K562 (cell line): ENCODE measurements around the gene NFE2. TPM values are rescaled to one million over a fixed set of nuclear protein-coding genes. Genes with fewer than 3 reads are reported as not detected.

Experiments used
- ATF6 ChIP-seq: sonication (generic); formaldehyde crosslinking; IDR thresholded peaks from 2 replicates; pipeline ENCODE4 v1.4.0; 2020; ENCODE audit warnings: mild to moderate bottlenecking, missing genetic modification reagents
- OTX1 ChIP-seq: fragments of 450-650 bp; formaldehyde crosslinking; IDR thresholded peaks from 2 replicates; pipeline ENCODE4 v1.4.0; 2022; ENCODE audit warnings: mild to moderate bottlenecking
- TAL1 ChIP-seq: fragments of 450-650 bp; IDR thresholded peaks from 2 replicates; pipeline ENCODE4 v1.6.1; 2016; ENCODE audit warnings: mild to moderate bottlenecking
- USF2 ChIP-seq: sonication (generic); formaldehyde crosslinking; IDR thresholded peaks from 2 replicates; pipeline ENCODE4 v1.5.0; 2020; ENCODE audit warnings: missing genetic modification reagents
- ZNF217 ChIP-seq: sonication (generic); formaldehyde crosslinking; IDR thresholded peaks from 2 replicates; pipeline ENCODE4 v1.8.0; 2022; ENCODE audit warnings: mild to moderate bottlenecking, missing genetic modification reagents
- ZNF239 ChIP-seq: fragments of 250-450 bp; sonication (Bioruptor Pico); IDR thresholded peaks from 2 replicates; pipeline ENCODE4 v1.4.0; 2020; ENCODE audit warnings: mild to moderate bottlenecking
- ZNF318 ChIP-seq, 2 experiments: fragments of 450-650 bp; IDR thresholded peaks; 2 replicates each; pipeline ENCODE4 v1.6.1; 2016; ENCODE audit warnings: mild to moderate bottlenecking in 2 of 2, borderline replicate concordance in 1 of 2, low read depth in 1 of 2, moderate library complexity in 1 of 2
- ZNF609 ChIP-seq: sonication (generic); formaldehyde crosslinking; IDR thresholded peaks from 2 replicates; pipeline ENCODE4 v1.8.1; 2023; ENCODE audit warnings: missing genetic modification reagents, mild to moderate bottlenecking, borderline replicate concordance
- ZNF766 ChIP-seq: fragments of 200-800 bp; sonication (Bioruptor generic); conservative IDR thresholded peaks from 2 replicates; pipeline ENCODE4 v1.6.1; 2016; ENCODE audit warnings: missing genetic modification characterization, missing compliant biosample characterization
- polyA plus RNA-seq, 8 experiments: library from polyadenylated mRNA; depleted of rRNA in 4 of 8; stranded (reverse) in 5 of 8; unstranded in 3 of 8; fragments of >200 nt; fragmentation: Nextera tagmentation in 2 of 8; fragmentation: Illumina TruSeq in 1 of 8; extraction: Ambion mirVana in 2 of 8; extraction: Trizol in 1 of 8; gene quantifications; 2 replicates each; pipeline versions ENCODE4 v1.2.1 to v1.2.3, GENCODE V29; 2011 to 2014; ENCODE audit warnings: inconsistent platforms in 1 of 8, missing spikeins in 1 of 8
- total RNA-seq, 7 experiments: library from RNA; depleted of rRNA in 6 of 7; stranded (reverse); fragments of >200 nt in 6 of 7; fragmentation: Illumina TruSeq in 2 of 7; extraction: Trizol in 2 of 7; gene quantifications; 2 replicates each; pipeline versions ENCODE4 v1.2.1 to v1.2.3, GENCODE V29; 2011 to 2021; ENCODE audit warnings: low replicate concordance in 1 of 7

Gene NFE2
- total and polyA plus RNA-seq, 9 of the 15 experiments (the other 6 are each of a cell fraction or from before 2014, with no cell fraction given) = 12.3 to 282 (median 208) TPM

GRCh38 chr12:54287261-54288157 is 13.3 kb downstream of the NFE2 start (continued):
- TF ChIP-seq ZNF239 (CRISPR knock-in tag) = no peak
- no peak for TF ChIP-seq ZNF217 (CRISPR knock-in tag)
- no peak for TF ChIP-seq ATF6 (CRISPR knock-in tag)
- TF ChIP-seq USF2 (CRISPR knock-in tag) = no peak
- TF ChIP-seq ZNF766 (CRISPR knock-in tag) = no peak
- TF ChIP-seq TAL1 = no peak
- no peak for TF ChIP-seq ZNF318 (IDR thresholded peaks at IDR 0.05; ENCODE audit: borderline replicate concordance in 1 of 2, low read depth in 1 of 2)
- peak; percentile 81 for TF ChIP-seq OTX1 (CRISPR knock-in tag)
- TF ChIP-seq ZNF609 (CRISPR knock-in tag) = no peak
